Neutrophil (primary cell): ENCODE results near the gene TMTC1.

Experiments
- H3K27ac ChIP-seq: fragments of 200-600 bp; sonication (generic); 2 replicates; pipeline ENCODE4 v1.5.1; 2016; ENCODE audit warnings: mild to moderate bottlenecking, moderate library complexity
- H3K27me3 ChIP-seq: fragments of 200-600 bp; sonication (generic); 2 replicates; pipeline ENCODE4 v1.6.0; 2016; ENCODE audit warnings: mild to moderate bottlenecking
- H3K36me3 ChIP-seq: fragments of 200-600 bp; sonication (generic); 2 replicates; pipeline ENCODE4 v1.5.1; 2017
- H3K4me1 ChIP-seq, 2 experiments: fragments of 200-600 bp in 1 of 2; sonication (generic) in 1 of 2; 1 replicate in 1 of 2; 2 replicates in 1 of 2; pipeline versions ENCODE4 v1.5.1 to v1.6.1; 2013 to 2016; ENCODE audit warnings: low read depth in 1 of 2, low read length in 1 of 2, mild to moderate bottlenecking in 1 of 2, moderate library complexity in 1 of 2; ENCODE audit not compliant: control insufficient read depth in 1 of 2, insufficient read depth in 1 of 2
- H3K4me3 ChIP-seq, 2 experiments: fragments of 200-600 bp in 1 of 2; sonication (generic) in 1 of 2; 1 replicate in 1 of 2; 2 replicates in 1 of 2; pipeline ENCODE4 v1.5.1; 2013 to 2016; ENCODE audit warnings: low read depth in 1 of 2, low read length in 1 of 2, mild to moderate bottlenecking in 1 of 2, moderate library complexity in 1 of 2
- H3K9me3 ChIP-seq: fragments of 200-600 bp; sonication (generic); 2 replicates; pipeline ENCODE4 v1.5.1; 2016
- TF ChIP-seq, protein P1 (sequence below): fragments of 200-600 bp; sonication (generic); IDR thresholded peaks from 2 replicates; pipeline ENCODE4 v1.5.1; 2016; ENCODE audit warnings: antibody characterized with exemption

Gene TMTC1

GRCh38 chr12:29581631-29582030 is 202.1 kb downstream of the TMTC1 start:
- Histone ChIP-seq H3K4me3 (no peak overlapping the region), H3K27me3 (no peaks in the 10 kb centered on the region), H3K4me1 (no peaks in the 10 kb centered on the region), H3K36me3 (no peaks in the 10 kb centered on the region), H3K9me3 (no peaks in the 10 kb centered on the region), H3K27ac (no peak overlapping the region)
- TF ChIP-seq, protein P1, sequence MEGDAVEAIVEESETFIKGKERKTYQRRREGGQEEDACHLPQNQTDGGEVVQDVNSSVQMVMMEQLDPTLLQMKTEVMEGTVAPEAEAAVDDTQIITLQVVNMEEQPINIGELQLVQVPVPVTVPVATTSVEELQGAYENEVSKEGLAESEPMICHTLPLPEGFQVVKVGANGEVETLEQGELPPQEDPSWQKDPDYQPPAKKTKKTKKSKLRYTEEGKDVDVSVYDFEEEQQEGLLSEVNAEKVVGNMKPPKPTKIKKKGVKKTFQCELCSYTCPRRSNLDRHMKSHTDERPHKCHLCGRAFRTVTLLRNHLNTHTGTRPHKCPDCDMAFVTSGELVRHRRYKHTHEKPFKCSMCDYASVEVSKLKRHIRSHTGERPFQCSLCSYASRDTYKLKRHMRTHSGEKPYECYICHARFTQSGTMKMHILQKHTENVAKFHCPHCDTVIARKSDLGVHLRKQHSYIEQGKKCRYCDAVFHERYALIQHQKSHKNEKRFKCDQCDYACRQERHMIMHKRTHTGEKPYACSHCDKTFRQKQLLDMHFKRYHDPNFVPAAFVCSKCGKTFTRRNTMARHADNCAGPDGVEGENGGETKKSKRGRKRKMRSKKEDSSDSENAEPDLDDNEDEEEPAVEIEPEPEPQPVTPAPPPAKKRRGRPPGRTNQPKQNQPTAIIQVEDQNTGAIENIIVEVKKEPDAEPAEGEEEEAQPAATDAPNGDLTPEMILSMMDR = no peak

GRCh38 chr12:29580971-29581370 is 202.8 kb downstream of the TMTC1 start:
- Histone ChIP-seq H3K4me1 (no peaks in the 10 kb centered on the region), H3K9me3 (no peaks in the 10 kb centered on the region), H3K36me3 (no peaks in the 10 kb centered on the region), H3K27ac (no peak overlapping the region), H3K27me3 (no peaks in the 10 kb centered on the region), H3K4me3 (no peak overlapping the region)
- TF ChIP-seq, protein P1 = no peak

GRCh38 chr12:29578731-29579130 is 205.0 kb downstream of the TMTC1 start:
- Histone ChIP-seq H3K4me3 (no peak overlapping the region), H3K27me3 (no peaks in the 10 kb centered on the region), H3K9me3 (no peaks in the 10 kb centered on the region), H3K36me3 (no peaks in the 10 kb centered on the region), H3K4me1 (no peaks in the 10 kb centered on the region), H3K27ac (no peak overlapping the region)
- TF ChIP-seq, protein P1 = no peak

- Histone ChIP-seq H3K9me3 (no peaks in the 10 kb centered on the region), H3K36me3 (no peaks in the 10 kb centered on the region), H3K4me3 (no peak overlapping the region), H3K27ac (no peak overlapping the region), H3K27me3 (no peaks in the 10 kb centered on the region), H3K4me1 (no peaks in the 10 kb centered on the region)
- TF ChIP-seq, protein P1 = no peak
These were observed 205.7 kb downstream of the TMTC1 start for GRCh38 chr12:29578070-29578469.

DNA sequence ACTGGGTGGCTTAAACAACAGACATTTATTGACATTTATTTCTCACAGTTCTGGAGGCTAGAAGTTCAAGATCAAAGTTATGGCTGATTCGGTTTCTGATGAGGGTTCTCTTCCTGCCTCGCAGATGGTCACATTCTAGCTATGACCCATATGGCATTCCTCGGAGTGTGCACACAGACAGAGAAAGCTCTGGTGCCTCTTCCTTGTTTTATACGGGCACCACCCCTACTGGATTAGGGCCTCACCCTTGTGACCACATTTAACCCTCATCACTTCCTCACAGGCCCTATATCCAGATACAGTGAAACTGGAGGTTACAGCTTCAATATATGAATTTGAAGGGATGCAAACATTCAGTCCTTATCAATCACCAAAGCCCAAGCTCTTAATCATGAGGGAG is 209.2 kb downstream of the TMTC1 start:
- H3K4me3 ChIP-seq = no peak overlapping the region
- H3K4me1 ChIP-seq = no peaks in the 10 kb centered on the region
- no peak overlapping the region for H3K27ac ChIP-seq
- TF ChIP-seq, protein P1 = no peak
- no peaks in the 10 kb centered on the region for H3K27me3 ChIP-seq
- no peaks in the 10 kb centered on the region for H3K36me3 ChIP-seq
- H3K9me3 ChIP-seq = no peaks in the 10 kb centered on the region

DNA sequence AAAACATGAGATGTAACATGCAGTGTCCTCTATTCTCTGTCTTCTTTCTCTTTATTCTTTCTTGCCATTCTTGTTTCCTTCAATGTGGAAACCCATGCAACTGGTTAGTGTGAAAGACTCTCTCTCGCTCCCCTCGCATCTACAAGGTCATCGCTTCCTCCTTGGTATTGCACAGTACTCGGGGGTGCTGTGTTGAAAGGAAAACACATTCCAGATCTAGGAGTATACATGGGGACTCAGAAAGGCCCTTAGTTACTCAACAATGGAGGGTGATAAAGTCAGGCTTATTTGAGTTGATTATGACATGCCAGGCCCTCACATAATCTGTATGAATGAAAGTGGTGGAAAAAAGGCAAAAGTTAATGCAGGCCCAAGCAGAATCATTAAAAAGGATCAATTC is 210.8 kb downstream of the TMTC1 start:
- H3K27me3 ChIP-seq = no peaks in the 10 kb centered on the region
- no peaks in the 10 kb centered on the region for H3K9me3 ChIP-seq
- H3K4me1 ChIP-seq = no peaks in the 10 kb centered on the region
- H3K27ac ChIP-seq = no peak overlapping the region
- no peaks in the 10 kb centered on the region for H3K36me3 ChIP-seq
- TF ChIP-seq, protein P1 = no peak
- no peak overlapping the region for H3K4me3 ChIP-seq
